NB4 (cell line): ENCODE data around the gene NOC4L.

ENCODE experiments used
- DNase-seq: peaks from one replicate; pipeline ENCODE4 v3.0.0; 2010; ENCODE audit warnings: low read depth
- H3K4me3 ChIP-seq: one replicate; pipeline ENCODE4 v1.5.1; 2011; ENCODE audit warnings: mild to moderate bottlenecking, low read depth, low read length, moderate library complexity
- MYC ChIP-seq: IDR thresholded peaks from 2 replicates; pipeline ENCODE4 v1.6.1; 2011; ENCODE audit warnings: low read depth, low read length
- POLR2A ChIP-seq: IDR thresholded peaks from 2 replicates; pipeline ENCODE4 v1.6.1; 2011; ENCODE audit warnings: mild to moderate bottlenecking; ENCODE audit not compliant: insufficient read length; ENCODE audit errors: extremely low read depth
- TF ChIP-seq, protein P1 (sequence below): IDR thresholded peaks from one replicate; pipeline ENCODE4 v1.5.1; 2012; ENCODE audit warnings: low read depth, low read length
- TF ChIP-seq, protein P2 (sequence below): IDR thresholded peaks from 2 replicates; pipeline ENCODE4 v1.6.1; 2011; ENCODE audit warnings: low read depth, low read length

The NOC4L gene

DNA sequence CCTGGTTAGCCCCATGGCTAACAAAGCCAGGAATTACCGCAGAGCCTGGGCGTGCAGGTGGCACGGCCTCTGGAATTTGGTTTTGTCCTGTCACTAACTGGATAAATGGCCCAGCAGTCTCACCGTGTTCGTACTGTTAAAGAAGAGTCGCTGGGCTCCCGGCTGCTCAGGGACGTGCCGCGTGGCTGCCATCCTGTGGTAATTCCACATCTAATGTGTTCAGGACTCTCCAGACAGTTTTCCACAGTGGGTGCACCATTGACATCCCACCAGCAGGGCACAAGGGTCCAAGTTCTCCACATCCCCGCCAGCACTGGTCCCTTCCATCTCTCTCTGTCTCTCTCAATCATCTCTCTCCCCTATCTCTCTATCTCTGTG, 19.6 kb downstream of the NOC4L start:
- H3K4me3 ChIP-seq = no peak overlapping the region
- peak; percentile 53 for DNase-seq
- TF ChIP-seq, protein P1, sequence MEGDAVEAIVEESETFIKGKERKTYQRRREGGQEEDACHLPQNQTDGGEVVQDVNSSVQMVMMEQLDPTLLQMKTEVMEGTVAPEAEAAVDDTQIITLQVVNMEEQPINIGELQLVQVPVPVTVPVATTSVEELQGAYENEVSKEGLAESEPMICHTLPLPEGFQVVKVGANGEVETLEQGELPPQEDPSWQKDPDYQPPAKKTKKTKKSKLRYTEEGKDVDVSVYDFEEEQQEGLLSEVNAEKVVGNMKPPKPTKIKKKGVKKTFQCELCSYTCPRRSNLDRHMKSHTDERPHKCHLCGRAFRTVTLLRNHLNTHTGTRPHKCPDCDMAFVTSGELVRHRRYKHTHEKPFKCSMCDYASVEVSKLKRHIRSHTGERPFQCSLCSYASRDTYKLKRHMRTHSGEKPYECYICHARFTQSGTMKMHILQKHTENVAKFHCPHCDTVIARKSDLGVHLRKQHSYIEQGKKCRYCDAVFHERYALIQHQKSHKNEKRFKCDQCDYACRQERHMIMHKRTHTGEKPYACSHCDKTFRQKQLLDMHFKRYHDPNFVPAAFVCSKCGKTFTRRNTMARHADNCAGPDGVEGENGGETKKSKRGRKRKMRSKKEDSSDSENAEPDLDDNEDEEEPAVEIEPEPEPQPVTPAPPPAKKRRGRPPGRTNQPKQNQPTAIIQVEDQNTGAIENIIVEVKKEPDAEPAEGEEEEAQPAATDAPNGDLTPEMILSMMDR = peak; percentile 29
- TF ChIP-seq, protein P2, sequence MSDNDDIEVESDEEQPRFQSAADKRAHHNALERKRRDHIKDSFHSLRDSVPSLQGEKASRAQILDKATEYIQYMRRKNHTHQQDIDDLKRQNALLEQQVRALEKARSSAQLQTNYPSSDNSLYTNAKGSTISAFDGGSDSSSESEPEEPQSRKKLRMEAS = no peak

DNA sequence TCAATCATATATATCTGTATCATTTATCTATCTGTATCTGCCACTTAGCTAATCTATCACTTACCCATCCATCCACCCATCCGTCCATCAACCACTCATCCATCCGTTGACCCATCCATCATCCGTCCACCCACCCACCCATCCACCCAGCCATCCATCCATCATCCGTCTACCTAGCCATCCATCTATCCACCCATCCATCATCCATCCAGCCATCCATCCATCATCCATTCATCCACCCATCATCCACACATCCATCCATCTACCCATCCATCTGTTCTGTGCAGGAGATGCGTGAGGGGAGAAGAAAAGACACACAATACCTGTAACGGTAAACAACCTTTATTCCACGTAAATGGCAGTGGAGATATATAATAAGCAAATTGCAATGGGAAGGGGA, 20.2 kb downstream of the NOC4L start:
- TF ChIP-seq POLR2A = no peak
- no peak for TF ChIP-seq MYC
- TF ChIP-seq, protein P1 = no peak
- TF ChIP-seq, protein P2 = no peak
- no peak for DNase-seq
- no peak overlapping the region for H3K4me3 ChIP-seq

DNA sequence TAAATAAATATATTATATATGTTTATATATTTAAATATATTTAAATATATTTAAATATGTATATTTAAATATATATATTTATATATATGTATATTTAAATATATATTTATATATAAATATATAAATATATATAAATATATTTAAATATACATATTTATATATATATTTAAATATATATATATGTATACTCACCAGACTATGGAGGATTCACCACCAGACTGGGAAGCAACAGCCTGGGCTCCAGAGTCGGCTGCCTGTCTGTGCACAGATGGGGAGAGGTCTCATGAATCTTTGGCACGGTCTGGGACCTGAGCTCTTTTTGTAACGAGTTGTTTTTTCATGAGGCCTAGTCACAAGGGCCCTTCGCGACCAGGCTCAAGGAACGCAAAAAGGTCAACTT, 21.3 kb downstream of the NOC4L start:
- no peak overlapping the region for H3K4me3 ChIP-seq
- TF ChIP-seq, protein P2 = no peak
- TF ChIP-seq, protein P1 = no peak
- TF ChIP-seq MYC (no peak), POLR2A (no peak)
- no peak for DNase-seq

DNA sequence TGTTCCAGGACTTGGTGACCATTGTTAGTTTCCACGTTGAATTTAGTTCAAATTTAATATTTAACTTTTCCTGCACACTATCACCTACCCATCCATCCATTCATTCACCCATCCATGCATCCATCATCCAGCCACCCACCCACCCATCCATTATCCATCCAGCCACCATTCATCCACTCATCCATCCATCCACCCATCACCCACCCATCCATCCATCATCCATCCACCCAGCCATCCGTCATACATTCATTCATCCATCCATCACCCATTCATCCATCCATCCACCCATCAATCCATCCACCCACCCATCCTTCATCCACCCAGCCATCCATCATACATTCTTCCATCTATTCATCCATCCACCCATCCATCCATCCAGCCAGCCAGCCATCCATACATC, 21.8 kb downstream of the NOC4L start:
- TF ChIP-seq POLR2A = no peak
- TF ChIP-seq, protein P1 = no peak
- DNase-seq = no peak
- H3K4me3 ChIP-seq = no peak overlapping the region

DNA sequence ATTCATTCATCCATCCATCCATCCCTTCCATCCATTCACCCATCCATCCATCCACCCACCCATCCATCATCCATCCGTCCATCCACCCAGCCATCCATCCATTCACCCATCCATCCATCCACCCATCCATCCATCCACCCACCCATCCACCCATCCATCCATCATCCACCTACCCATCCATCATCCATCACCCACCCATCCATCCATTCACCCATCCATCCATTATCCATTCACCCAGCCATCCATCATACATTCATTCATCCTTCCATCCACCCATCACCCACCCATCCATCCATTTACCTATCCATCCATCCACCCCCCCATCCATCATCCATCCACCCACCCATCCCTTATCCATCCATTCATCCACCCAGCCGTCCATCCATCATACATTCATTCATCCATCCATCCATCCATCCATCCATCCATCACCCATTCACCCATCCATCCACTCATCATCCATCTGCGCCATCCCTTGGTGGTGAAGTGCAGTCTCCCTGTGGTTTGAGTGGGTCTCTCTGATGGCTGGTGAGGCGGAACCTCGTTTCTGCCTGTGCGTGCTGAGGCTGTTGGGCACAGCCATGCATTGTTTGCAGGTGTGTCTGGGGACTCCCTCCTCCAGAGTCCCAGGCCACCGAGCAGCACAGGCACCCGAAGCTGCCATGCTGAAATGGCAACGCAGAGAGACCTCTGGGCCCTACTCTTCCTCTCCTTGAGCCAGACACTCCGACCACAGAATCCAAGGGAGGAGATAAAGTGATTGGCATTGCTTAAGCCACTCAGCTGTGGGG, 22.7 kb downstream of the NOC4L start:
- no peak for DNase-seq
- TF ChIP-seq POLR2A (no peak), MYC (no peak)
- TF ChIP-seq, protein P2 = no peak
- TF ChIP-seq, protein P1 = no peak
- no peak overlapping the region for H3K4me3 ChIP-seq
